Inflammatory macrophage treated with lipopolysaccharide for 1 hour (primary cell): ENCODE measurements around the gene WIPF2.
A peak's percentile ranks its signal among the peaks of the same experiment; 100 is the strongest.

ENCODE experiments used
- DNase-seq, 2 donors: peaks; one replicate each; pipeline ENCODE4 v3.0.0-alpha.2; 2020 to 2022

Gene WIPF2

DNA sequence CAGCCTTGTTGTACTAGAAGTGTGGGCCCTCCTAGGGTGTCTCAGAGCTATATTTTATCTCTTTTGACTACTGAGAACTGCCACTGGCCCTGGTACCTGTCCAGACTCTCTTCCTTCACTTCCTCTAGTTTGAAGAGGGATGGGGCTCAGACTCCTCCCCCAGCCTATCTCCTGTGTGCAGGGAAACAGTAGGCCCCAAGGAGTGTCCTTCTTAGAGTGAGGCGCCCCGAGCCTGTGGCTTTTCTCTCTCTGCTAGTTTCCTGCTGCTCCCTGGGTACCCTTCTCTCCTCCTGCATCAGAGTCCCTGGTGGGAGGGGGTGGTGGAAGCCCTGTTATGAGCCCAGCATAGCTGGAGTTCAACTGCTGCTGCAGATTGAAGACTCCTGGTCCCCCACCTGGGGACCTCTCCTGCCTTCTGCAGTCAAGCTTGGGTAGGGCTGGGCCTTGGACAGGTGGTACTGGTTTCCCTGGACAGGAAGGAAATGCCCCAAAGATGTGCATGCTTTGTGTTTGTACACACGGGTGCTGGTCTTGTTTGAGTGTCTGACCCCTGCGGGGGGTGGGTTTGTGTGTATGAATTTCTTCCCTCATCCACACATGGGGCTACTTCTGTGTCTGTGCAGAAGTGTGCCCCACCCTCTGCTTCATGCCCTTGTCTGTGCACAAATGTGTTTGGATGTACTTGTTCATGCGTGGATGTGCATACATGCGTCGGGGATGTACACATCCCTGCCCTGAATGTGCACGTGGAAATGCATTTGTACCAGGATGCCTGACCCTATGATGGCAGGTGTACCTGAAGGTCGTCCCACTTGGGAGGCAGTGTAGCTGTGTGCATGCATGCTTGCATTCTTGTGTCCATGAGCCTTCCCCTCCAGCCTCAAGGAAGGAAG, 96.8 kb downstream of the WIPF2 start:
- DNase-seq, result no peak

DNA sequence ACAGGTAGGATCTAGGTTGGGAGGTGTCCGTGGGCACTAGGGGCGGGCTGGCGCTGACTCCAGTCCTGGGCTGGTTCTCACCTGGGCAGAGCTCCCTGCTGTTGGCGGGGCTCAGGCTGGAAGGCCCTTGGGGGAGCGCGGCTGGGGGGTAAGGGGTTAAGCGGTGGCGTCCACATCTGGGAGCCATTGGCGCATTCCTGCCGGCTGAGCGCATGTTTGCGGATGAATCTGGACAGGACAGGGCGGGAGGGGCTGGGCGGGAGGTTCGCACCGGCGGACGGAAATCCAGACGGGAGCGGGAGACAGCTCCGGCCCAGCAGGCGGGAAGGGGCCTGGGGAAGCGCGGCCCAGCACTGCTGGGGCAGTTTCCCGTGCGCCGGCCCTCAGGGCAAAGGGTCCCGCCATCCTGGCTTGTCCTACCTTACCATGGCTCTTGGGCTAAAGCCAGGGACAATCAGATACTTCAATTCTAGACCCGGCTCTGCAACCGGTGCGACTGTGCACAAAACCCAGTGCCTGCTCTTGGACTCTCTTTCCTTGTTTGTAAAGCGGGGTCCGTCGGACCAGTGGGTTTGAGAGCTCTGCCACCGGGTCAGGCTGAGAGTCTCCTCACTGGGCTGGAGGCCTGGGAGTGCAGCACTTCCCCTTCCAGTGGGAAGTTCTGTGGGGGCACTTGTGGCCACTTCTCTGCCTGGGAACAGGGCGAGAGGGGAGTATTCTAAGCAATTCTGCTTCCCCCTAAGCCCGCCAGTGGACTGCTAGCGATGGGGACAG, 97.7 kb downstream of the WIPF2 start:
- DNase-seq, result peak; percentile 43 to 72

DNA sequence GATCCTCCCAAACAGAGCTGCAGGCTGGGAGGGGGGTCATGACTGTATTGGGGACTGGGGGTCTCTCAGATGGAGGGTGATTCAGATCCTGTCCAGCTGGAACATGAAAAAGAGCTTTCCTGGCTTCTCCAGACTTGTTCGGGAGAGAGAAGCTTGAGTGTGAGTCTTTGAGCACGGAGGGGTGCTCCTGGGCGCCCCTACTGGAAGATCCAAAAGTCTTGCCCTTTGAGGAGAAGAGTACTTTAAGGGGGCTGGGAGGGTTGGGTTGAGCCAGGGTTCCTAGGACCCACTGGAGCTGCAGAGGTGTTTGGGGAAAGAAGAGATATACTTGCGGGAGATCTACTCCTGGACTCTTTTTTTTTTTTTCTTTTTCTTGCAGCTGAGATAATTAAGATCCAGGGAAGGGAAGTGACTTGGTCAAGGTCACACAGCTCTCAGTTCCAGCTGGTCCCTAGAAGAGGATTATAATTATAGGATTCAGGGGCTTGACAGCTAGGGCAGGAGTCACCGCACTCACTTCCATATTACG, 98.3 kb downstream of the WIPF2 start:
- peak in 1 of 2 donors; percentile 52 for DNase-seq

DNA sequence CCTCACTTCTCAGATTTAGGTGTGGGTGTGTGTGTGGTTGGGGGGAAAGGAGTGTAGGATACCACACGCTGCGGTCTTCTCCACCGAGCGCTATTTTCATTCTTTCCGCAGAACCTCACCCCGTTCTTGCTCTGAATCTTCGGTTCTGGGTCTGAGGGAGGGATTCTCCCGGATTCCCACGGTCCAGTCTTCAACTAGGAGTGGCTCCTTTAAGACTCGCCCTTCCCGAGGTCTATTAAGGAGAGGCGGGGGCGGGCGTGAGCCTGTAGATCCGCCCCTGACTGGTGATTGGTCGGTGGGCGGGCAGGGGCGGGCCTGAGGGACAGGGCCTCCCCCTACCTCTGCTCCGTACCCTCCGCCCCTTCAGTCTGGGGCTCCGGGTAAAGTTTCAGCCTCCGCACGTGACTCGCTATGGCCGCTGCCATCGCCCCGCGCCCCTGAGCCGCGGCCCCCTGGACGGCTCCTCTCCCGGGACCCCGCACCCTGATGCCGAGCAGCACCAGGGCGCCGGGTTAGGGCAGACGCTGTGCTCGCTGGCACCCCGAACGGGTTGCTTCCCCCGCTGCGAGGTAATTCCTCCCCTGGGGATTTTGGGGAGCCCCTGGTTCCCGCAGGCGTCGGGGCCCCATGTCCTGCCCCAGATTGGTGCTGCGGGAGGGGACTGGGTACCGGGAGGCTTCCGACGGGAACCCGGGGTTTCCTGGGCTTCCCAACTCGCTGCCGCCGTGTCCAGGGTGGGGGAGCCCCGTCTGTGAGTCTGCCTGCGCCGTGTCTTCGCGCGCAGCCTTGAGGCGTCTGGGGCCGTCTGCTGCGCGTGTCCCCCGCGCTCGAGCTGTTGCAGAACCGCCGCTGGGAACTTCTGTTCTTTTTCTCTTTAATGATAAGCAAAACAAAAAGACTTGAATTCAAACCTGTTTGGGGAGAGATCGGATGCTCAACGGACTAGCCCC, 99.1 kb downstream of the WIPF2 start:
- DNase-seq, result peak; percentile 94 to 97

DNA sequence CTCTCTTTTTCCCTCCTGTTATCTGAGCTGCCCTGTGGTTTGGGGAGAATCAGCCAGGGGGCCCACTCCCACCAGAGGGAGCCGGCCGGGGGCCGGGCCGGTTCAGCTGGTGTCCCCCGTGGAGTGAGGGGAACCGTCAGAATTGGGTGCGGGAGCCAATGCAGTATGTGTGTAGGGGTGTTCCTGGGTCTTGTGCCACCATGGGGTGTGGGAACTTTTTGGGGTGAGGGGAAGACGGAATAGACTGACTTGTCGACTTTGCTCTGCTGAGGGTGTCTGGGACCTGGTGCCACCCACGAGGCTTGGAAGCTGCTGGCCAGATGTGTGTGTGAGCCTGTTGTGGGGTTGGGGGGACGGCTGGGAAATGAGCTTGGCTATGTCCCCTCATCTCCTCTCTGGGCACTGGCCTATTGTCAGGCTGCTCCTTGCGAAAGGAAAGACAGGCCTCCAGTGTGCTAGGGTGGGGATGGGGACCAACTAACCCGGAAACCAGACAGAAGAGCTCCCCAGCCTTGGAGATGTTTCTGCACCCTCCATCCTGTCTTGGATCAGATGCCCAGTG, 99.8 kb downstream of the WIPF2 start:
- DNase-seq, result no peak

DNA sequence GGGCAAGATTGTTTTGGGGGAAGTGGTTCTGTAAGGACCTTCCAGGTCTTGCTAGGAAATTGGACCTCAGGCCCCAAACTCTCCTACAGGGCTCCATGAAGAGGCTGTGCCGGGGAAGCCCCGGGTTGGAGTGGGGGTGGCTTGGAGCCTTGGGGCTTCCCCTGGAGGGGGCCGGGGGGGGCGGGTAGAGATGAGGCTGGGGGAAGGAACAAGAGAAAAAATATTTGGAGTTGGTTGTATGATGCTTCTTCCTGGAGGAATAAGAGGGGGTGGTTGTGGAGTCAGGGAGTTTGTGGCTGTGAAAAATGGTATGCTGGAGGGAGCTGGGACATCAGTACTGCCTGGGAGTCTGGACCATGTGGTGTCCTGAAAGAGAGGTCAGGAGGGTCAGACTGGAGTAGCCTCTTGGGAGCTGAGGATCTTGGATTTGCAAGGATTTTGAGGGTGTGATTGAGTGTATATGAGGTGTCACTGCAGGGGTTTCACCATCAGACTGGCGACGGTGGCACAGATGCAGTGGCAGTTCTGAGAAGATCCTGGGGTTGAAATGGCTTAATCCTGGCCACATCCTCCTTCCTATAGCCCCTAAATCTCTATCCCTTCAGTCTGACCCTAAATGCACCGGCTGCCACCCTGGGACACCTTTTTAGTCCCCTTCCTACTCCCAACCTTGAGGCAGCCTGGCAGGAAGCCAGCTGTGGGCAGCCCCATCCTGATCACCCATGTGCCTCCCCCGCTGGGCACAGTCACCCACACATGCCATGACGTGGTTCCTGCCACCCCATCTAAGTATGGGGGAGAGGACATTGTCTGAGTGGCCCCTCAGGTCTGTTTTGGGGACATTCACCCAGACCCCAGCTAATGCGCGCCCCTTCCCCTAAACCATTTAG, 100.8 kb downstream of the WIPF2 start:
- DNase-seq, result peak in 1 of 2 donors; percentile 54

DNA sequence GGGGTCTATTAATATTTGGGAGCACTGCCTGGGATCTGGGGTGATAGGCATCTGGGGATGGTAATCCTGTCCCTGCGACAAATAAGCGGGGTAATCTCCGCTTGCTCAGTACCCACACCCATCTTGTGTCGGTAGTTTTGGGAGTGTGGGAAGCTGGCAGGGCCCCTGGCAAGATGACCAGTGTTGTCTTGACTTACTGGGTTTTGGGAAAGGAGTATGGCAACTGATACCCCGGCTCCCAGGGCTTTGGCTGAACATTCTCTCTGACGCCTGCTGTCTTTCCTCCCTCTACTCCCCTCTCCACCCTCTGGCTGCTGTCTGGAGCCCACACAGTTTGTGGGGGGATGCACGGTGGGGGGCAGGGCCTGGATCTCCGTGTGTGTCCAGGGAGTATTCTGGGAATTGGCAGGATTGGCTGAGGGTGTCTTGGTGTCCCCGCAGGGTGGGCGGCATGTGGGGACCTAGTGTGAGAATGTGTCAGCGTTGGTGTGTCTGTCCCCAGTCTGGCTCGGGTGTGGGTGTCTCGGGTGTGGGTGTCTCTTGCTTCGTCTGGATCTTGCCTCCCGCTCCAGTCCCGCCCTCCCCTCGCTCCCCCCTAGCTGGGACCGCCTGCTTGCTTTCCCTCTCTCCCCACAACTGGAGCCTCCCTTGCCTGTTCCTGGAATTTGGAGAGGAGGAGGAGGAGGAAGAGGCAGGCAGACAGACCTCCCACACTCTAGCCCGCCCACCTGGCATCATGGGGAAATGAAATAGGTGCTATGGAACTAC, 101.8 kb downstream of the WIPF2 start:
- no peak for DNase-seq

DNA sequence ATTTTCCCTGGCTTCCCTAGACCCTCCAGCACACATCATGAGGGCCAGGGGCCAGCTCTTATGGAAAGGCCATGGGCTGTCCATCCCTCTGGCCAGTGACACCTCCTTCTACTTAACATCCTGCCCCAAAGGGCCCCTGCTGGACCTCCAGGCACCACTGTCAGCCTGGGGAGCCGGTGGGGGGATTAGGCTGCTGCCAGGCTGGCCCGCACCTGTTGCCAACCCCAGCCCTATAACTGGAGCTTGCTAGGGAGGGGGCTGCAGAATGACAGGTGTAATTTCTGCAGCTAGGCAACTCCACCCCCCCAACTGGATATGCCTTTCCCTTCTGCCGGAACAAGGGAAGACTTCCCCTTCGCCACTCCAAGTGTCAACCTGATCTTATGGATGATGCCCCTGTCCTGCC, 102.4 kb downstream of the WIPF2 start:
- no peak for DNase-seq

DNA sequence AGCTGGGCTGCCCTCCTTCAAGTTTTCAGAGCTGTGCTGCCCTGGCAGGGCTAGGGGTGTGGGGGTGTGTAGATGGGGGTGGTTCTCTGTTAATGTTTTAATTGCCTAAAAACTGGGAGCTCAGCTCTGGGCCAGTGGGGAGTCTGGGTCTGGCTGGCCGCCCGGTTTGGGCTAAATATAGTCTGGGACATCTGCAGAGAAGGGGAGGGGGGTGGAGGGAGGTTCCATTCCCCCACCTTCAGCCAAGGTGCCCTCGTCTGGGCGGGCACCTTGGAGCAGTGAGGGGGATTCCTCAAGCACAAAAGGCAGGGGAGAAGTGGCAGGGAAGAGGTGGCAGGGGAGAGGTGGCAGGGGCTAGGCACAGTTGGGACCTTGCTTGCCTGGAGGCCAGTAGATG, 102.9 kb downstream of the WIPF2 start:
- no peak for DNase-seq

DNA sequence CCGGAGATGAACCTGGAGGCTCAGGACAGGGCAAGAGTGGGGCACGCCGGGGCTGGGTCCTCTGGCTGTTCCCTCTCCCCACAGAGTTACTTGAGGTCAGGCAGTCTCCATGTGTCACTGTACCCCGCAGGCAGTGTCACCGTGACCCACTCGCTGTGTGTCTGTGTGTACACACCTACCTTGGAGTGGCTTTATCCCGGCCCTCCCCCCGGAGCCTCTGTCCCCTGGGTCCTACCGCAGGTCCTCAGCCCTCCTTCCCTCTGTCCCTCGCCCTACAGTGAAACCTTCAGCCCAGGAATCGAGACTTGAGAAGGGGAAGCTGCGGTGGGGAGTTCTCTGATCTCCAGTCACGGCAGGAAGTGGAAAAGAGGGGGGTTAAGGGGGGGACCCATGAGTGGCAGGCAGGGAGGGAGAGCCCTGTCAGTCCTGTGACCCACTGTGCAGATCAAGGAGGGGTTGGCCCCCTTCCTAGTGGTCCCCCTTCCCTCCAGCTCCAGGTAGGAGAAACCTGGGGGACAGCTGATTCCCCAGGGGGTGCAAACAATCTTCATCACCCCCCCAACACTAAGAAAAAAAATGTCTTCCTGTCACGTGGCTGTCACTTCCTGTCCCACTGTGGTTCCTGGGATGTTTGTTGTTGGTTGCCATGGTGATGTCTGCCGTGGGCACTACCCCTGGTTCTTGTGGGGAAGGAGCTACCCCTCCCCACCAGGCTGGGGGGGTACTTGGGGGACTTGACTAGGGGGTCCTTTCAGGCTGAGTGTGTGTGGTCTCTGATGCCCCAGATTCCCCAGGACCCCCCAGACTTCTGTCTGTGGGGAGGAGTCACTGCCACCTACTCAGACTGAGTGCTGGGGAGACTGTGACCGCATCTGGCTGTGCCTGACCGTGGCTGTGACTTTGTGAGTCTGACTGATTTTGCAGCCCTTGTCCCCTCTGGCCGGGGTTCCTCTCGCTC, 103.5 kb downstream of the WIPF2 start:
- DNase-seq, result peak; percentile 86 to 89

DNA sequence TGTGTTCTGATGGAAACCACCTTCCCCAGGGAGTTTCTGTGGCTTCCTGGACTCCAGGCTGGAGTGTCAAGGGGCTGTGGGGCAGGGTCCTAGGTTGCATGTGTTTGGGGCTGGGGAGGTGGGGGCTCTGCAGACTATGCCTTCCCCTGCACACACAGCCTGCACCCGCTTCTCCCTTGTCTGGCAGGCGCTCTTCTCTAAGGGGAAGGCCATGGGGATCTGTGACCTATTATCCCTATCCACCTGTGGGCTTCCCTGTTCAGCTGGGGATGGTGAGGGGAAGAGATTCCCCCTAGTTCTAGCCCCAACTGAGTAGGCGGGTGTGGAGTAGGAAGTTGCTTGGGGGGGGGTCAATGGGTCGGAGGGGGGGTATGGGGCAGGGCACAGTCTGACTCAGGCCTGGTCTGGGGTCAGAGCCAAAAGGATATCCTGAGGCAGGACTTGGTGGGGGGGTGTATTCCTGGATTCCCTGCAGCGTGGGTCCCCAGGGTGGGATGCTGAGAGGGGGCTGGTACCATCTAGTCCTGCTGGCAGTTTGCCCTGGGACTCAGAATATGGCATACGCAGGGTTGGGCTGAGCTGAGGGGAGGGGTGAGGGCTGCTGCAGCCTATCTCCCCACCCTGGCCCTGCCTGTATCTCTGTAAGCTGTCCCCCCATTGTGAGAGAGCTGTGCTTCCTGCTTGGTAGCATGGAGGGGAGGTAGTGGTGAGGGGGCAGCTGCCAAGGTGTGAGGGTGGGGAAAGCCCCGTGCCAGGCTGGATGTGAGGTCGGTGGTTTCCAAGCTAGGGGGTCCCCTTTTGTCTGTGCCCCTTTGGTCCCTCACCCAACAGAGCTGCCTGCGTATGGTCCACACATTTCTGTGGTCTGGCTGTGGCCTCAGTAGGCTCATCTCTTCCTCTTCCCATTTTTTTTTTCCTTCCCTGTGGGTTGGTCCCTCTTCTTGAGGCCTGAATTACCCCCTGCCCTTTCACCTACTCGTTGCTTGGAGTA, 104.6 kb downstream of the WIPF2 start:
- DNase-seq, result peak in 1 of 2 donors; percentile 58

DNA sequence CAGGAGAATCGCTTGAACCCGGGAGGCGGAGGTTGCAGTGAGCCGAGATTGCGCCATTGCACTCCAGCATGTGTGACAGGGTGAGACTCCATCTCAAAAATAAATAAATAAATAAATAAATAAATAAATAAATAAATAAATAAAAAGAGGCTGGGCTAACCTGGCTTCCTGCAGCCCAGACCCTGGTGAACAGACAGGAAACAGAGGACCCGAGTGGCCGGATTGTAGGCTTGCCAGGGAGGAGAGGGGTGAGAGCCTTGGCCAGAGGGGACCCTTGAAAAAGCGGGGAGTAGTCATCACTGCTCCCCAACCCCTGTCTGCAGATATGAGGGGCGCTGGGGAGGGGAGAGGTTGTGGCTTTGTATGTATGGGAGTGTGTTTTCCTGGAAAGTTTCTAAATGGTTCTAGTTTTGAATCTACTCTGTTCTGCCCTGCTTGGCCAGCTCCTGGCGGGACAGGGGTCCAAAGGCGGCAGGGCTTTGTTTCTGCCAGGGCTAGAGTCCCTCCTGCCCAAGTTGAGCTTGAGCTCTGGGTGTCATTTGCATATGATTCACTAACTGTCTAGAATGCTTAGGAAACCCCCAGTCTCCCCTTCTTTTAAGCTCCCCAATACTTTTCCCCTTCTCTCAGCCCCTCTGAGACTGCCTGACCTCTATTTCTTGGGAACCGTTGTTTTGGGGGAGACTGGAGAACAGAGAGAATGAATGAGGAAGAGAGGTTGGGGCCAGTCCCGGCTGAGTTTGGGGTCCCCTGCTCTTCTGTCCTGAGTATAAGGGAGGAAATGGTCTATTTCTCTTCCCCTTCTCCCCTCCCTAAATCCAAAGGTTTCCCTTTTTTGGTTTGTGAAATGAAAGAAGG, 106.3 kb downstream of the WIPF2 start:
- DNase-seq, result peak in 1 of 2 donors; percentile 40

DNA sequence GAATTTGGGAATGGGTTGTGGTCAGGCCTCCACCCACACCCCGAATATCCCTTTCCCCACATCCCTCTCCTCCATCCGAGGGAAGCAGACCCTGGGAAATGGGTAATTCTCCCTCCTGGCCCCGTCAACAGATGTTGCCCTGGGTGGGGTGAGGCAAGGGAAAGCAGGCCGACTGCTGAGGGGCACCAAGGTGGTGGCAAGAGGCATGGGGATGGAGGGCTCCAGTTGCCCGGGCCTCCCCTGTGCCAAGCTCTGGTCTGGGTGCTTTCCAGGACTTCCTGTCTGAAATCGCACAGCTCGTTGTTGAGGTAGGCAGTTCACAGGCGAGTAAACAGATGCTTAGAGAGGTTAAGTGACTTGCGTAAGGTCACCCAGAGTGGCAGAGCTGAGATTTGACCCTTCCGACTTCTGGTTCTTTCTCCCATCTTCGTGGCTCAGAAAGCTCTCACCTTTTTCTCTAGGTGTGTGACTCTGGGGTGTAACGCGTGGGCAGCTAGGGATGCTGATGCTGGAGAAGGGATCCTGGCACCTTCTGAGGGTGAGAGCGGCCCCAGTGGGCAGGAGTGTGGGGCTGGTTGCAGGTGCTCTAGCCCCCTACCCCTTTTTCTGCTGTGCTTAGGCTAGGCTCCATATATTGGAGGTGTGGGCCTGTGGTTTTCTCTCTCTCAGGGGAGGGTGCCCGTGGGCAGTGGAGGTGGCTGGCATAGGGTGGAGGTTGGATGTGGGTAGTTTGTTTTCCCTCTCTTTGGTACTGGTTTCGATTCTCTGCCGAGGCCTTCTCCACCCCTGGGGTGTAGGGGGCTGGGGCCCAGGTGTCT, 107.1 kb downstream of the WIPF2 start:
- DNase-seq, result peak in 1 of 2 donors; percentile 39

DNA sequence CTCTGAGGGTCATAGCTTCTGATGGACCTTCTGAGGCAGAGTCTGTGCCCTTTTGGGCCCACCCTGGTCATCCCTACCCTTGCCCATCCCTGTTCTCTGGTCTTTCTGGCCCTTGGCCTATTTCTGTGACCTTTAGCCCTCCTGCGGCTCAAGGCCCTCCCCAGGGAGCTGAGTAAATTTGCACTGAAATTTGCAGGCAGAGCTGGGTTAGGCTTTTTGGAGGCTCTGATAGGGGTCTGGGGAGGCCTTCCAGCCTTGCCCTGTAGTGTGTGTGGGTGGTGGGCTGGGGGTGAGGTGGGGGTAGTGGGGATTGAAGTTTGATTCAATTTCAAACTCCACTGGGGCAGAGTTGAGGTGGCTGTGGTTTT, 107.7 kb downstream of the WIPF2 start:
- no peak for DNase-seq

DNA sequence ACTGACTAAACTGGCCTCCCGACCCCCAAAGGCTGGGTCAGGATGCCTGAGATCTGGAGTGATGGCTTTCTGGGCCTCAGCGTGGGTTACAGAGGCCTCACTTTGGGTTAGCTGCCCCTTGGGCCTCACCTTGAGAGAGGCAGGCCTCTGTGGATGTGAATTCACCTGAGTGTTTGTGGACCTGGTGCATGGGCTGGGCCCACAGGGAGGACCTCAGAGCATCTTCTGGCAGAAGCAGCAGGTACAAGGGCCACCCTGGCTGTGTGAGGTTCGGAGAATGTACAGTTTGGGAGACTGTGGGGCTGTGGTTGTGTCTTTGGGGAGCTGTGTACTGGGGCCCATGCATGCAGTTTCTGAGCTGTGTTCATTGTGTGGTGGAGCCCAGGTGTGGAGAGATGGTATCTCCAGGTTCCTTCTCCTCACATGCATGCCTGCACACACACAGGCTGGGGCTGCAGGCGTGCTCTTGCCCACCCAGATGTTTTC, 108.2 kb downstream of the WIPF2 start:
- no peak for DNase-seq
